GM23338 (cell line): ENCODE results near the gene TLE6. TPM values are rescaled to one million over a fixed set of nuclear protein-coding genes. Genes with fewer than 3 reads are reported as not detected.
"Not testable (repeated sequence)": the region's sequence is repeated elsewhere in the genome, so short reads cannot be mapped to it uniquely, and the experiment has no call there.

Experiments used
- ATAC-seq: fragments of 200-7000 bp; cut with Tn5 transposase; 3 replicates; pipeline ENCODE4 v1.9.1; 2020
- DNase-seq: peaks from one replicate; pipeline ENCODE4 v3.0.0-alpha.2; 2015; ENCODE audit warnings: low spot score
- H2AFZ ChIP-seq: fragments of 200-600 bp; sonication (generic); 2 replicates; pipeline ENCODE4 v1.8.0; 2016; ENCODE audit warnings: antibody characterized with exemption, mild to moderate bottlenecking, moderate library complexity
- H3F3A ChIP-seq: fragments of 200-600 bp; sonication (generic); replicated peaks from 2 replicates; pipeline ENCODE4 v1.8.0; 2017; ENCODE audit warnings: antibody characterized with exemption, mixed run types, low read depth
- H3K27ac ChIP-seq: fragments of 200-600 bp; sonication (generic); 2 replicates; pipeline ENCODE4 v1.6.1; 2016; ENCODE audit warnings: low read depth
- H3K27me3 ChIP-seq: fragments of 200-600 bp; sonication (generic); 2 replicates; pipeline ENCODE4 v1.8.0; 2016; ENCODE audit warnings: mild to moderate bottlenecking, mixed run types, moderate library complexity; ENCODE audit not compliant: insufficient read depth
- H3K36me3 ChIP-seq: fragments of 200-600 bp; sonication (generic); 2 replicates; pipeline ENCODE4 v1.8.0; 2016; ENCODE audit warnings: mild to moderate bottlenecking; ENCODE audit not compliant: insufficient read depth
- H3K4me1 ChIP-seq: fragments of 200-600 bp; sonication (generic); 2 replicates; pipeline ENCODE4 v1.8.0; 2016; ENCODE audit warnings: mild to moderate bottlenecking, moderate library complexity; ENCODE audit not compliant: insufficient read depth
- H3K4me2 ChIP-seq: fragments of 200-600 bp; sonication (generic); 2 replicates; pipeline ENCODE4 v1.7.1; 2017; ENCODE audit warnings: mixed run types
- H3K4me3 ChIP-seq: fragments of 200-600 bp; sonication (generic); 2 replicates; pipeline ENCODE4 v1.6.1; 2016; ENCODE audit warnings: mixed run types
- H3K79me2 ChIP-seq: fragments of 200-600 bp; sonication (generic); replicated peaks from 2 replicates; pipeline ENCODE4 v1.8.0; 2017; ENCODE audit warnings: mild to moderate bottlenecking; ENCODE audit not compliant: insufficient read depth
- H3K9me2 ChIP-seq: fragments of 200-600 bp; sonication (generic); 2 replicates; pipeline ENCODE4 v1.8.0; 2017; ENCODE audit not compliant: insufficient read depth
- H4K20me1 ChIP-seq: fragments of 200-600 bp; sonication (generic); replicated peaks from 2 replicates; pipeline ENCODE4 v1.8.0; 2017; ENCODE audit warnings: mild to moderate bottlenecking; ENCODE audit not compliant: insufficient read depth
- H3K27ac Mint-ChIP-seq: 2 replicates; pipeline ENCODE4 v1.8.0; 2020; ENCODE audit warnings: inconsistent platforms, mild to moderate bottlenecking, moderate library complexity, mixed read lengths
- H3K27me3 Mint-ChIP-seq: 3 replicates; pipeline ENCODE4 v1.8.0; 2022; ENCODE audit warnings: low read depth, mild to moderate bottlenecking, moderate library complexity, mixed read lengths, inconsistent platforms; ENCODE audit not compliant: insufficient read depth, poor library complexity
- H3K36me3 Mint-ChIP-seq: 3 replicates; pipeline ENCODE4 v1.8.0; 2021; ENCODE audit warnings: low read depth, mild to moderate bottlenecking, inconsistent platforms, moderate library complexity, mixed read lengths
- H3K4me1 Mint-ChIP-seq: 3 replicates; pipeline ENCODE4 v1.8.0; 2020; ENCODE audit warnings: mild to moderate bottlenecking, inconsistent platforms, mixed read lengths
- H3K4me3 Mint-ChIP-seq: 3 replicates; pipeline ENCODE4 v1.8.0; 2021; ENCODE audit warnings: moderate library complexity, mild to moderate bottlenecking, inconsistent platforms, mixed read lengths
- H3K9me3 Mint-ChIP-seq: 3 replicates; pipeline ENCODE4 v1.8.0; 2020; ENCODE audit warnings: moderate library complexity, mild to moderate bottlenecking, inconsistent platforms, mixed read lengths
- CREB1 ChIP-seq: fragments of 250-450 bp; sonication (Bioruptor Pico); IDR thresholded peaks from 2 replicates; pipeline ENCODE4 v1.5.0; 2020; ENCODE audit warnings: low read depth, mild to moderate bottlenecking, moderate library complexity
- EZH2 ChIP-seq: fragments of 200-600 bp; sonication (generic); IDR thresholded peaks from one replicate; pipeline ENCODE4 v1.8.0; 2017; ENCODE audit warnings: antibody characterized with exemption, mild to moderate bottlenecking, low read depth; ENCODE audit not compliant: unreplicated experiment
- EZH2phosphoT487 ChIP-seq: fragments of 200-600 bp; sonication (generic); IDR thresholded peaks from one replicate; pipeline ENCODE4 v1.8.1; 2018; ENCODE audit warnings: antibody characterized with exemption; ENCODE audit not compliant: unreplicated experiment
- JUNB ChIP-seq: IDR thresholded peaks from one replicate; pipeline ENCODE4 v1.6.1; 2016; ENCODE audit warnings: antibody characterized with exemption; ENCODE audit not compliant: unreplicated experiment
- NANOG ChIP-seq: IDR thresholded peaks from 2 replicates; pipeline ENCODE4 v1.6.1; 2016; ENCODE audit warnings: antibody characterized with exemption, borderline replicate concordance
- REST ChIP-seq: IDR thresholded peaks from one replicate; pipeline ENCODE4 v1.6.1; 2018; ENCODE audit warnings: antibody characterized with exemption; ENCODE audit not compliant: unreplicated experiment
- STAT1 ChIP-seq: IDR thresholded peaks from one replicate; pipeline ENCODE4 v1.6.1; 2016; ENCODE audit warnings: antibody characterized with exemption; ENCODE audit not compliant: unreplicated experiment
- ZNF114 ChIP-seq: fragments of 250-450 bp; sonication (Bioruptor Pico); IDR thresholded peaks from 2 replicates; pipeline ENCODE4 v1.5.0; 2020; ENCODE audit warnings: mild to moderate bottlenecking, moderate library complexity
- ZNF331 ChIP-seq: fragments of 250-450 bp; sonication (Bioruptor Pico); IDR thresholded peaks from 2 replicates; pipeline ENCODE4 v1.5.0; 2020; ENCODE audit warnings: low read depth, mild to moderate bottlenecking, moderate library complexity
- polyA plus RNA-seq: library from polyadenylated mRNA; unstranded; fragments of >200 nt; fragmentation: Nextera tagmentation; extraction: Ambion mirVana; gene quantifications from 2 replicates; pipeline ENCODE4 v1.2.1, GENCODE V29; 2016
- total RNA-seq: library from RNA; depleted of rRNA; stranded (reverse); fragments of >200 nt; shearing (Covaris generic); gene quantifications from 2 replicates; pipeline ENCODE4 v1.2.3, GENCODE V29; 2014
- TF ChIP-seq, protein P1 (sequence below): IDR thresholded peaks from 2 replicates; pipeline ENCODE4 v1.6.1; 2016; ENCODE audit warnings: antibody characterized with exemption

Gene TLE6
- total and polyA plus RNA-seq, 2 experiments from 2014 or later: 2.4 TPM

- TF ChIP-seq CREB1 (no peak), STAT1 (no peak), EZH2phosphoT487 (no peak), JUNB (no peak)
Observed at GRCh38 chr19:3010871-3011270, 33.5 kb downstream of the TLE6 start (continued).

DNA sequence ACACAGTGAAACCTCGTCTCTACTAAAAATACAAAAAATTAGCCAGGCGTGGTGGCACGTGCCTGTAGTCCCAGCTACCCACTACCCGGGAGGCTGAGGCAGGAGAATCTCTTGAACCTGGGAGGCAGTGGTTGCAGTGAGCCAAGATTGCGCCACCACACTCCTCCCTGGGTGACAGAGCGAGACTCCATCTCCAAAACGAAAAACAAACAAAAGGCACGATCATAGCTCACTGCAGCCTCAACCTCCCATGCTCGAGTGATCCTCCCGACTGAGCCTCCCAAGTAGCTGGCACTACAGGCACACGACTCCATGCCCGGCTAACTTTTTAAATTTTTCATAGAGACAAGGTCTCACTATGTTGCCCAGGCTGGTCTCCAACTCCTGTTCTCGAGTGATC, 34.7 kb downstream of the TLE6 start:
- H3K4me1 ChIP-seq, H3F3A ChIP-seq, H3K27me3 ChIP-seq, H3K4me2 ChIP-seq, H4K20me1 ChIP-seq, DNase-seq, H2AFZ ChIP-seq, H3K79me2 ChIP-seq, H3K4me1 Mint-ChIP-seq, H3K9me3 Mint-ChIP-seq, H3K9me2 ChIP-seq, H3K4me3 ChIP-seq, H3K27ac ChIP-seq, ATAC-seq, H3K27ac Mint-ChIP-seq, H3K4me3 Mint-ChIP-seq, H3K36me3 ChIP-seq, H3K36me3 Mint-ChIP-seq: not testable (repeated sequence)
- H3K27me3 Mint-ChIP-seq: peaks cover 18% of the 10 kb centered on the region

- Histone ChIP-seq H3F3A (no peaks in the 10 kb centered on the region), H2AFZ (no peak overlapping the region), H3K4me3 (no peak overlapping the region), H3K4me2 (no peak overlapping the region), H3K4me1 (no peaks in the 10 kb centered on the region), H3K79me2 (no peaks in the 10 kb centered on the region), H3K9me2 (no peaks in the 10 kb centered on the region), H3K27ac (0 out of 2 replicates have a peak overlapping the region, but pooled peaks have one; percentile 32), H3K27me3 (no peaks in the 10 kb centered on the region), H4K20me1 (no peaks in the 10 kb centered on the region), H3K36me3 (no peaks in the 10 kb centered on the region)
- ATAC-seq (peak; percentile 26; the same call in 2 of the 3 replicates), DNase-seq (peak; percentile 45)
- Mint-ChIP-seq H3K36me3 (no peaks in the 10 kb centered on the region; the same call in 2 of the 3 replicates), H3K4me3 (no peak overlapping the region), H3K9me3 (no peaks in the 10 kb centered on the region), H3K4me1 (peaks cover 4% of the 10 kb centered on the region; the same call in 2 of the 3 replicates), H3K27ac (no peak overlapping the region), H3K27me3 (peaks cover 18% of the 10 kb centered on the region)
- TF ChIP-seq EZH2phosphoT487 (no peak), STAT1 (no peak), EZH2 (no peak), ZNF114 (no peak), NANOG (no peak), JUNB (no peak), REST (no peak), ZNF331 (CRISPR knock-in tag) (no peak), CREB1 (no peak)
- TF ChIP-seq, protein P1, sequence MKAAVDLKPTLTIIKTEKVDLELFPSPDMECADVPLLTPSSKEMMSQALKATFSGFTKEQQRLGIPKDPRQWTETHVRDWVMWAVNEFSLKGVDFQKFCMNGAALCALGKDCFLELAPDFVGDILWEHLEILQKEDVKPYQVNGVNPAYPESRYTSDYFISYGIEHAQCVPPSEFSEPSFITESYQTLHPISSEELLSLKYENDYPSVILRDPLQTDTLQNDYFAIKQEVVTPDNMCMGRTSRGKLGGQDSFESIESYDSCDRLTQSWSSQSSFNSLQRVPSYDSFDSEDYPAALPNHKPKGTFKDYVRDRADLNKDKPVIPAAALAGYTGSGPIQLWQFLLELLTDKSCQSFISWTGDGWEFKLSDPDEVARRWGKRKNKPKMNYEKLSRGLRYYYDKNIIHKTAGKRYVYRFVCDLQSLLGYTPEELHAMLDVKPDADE: no peak
Observed at GRCh38 chr19:3012621-3013262, 35.4 kb downstream of the TLE6 start.
